Progenitor cell of endocrine pancreas (in vitro differentiated cells): ENCODE results near the gene PACSIN1. TPM values are rescaled to one million over a fixed set of nuclear protein-coding genes. Genes with fewer than 3 reads are reported as not detected.

Experiments
- DNase-seq: peaks from one replicate; pipeline ENCODE4 v3.0.0; 2021; ENCODE audit warnings: low spot score; ENCODE audit not compliant: unreplicated experiment
- H3K27ac Mint-ChIP-seq: 2 replicates; pipeline ENCODE4 v1.8.0; 2021; ENCODE audit warnings: mild to moderate bottlenecking, moderate library complexity, mixed read lengths
- H3K27me3 Mint-ChIP-seq: 2 replicates; pipeline ENCODE4 v1.8.0; 2021; ENCODE audit warnings: mixed read lengths
- H3K36me3 Mint-ChIP-seq: 2 replicates; pipeline ENCODE4 v1.8.0; 2022; ENCODE audit warnings: mixed read lengths; ENCODE audit not compliant: insufficient read depth
- H3K4me1 Mint-ChIP-seq: 2 replicates; pipeline ENCODE4 v1.8.0; 2021; ENCODE audit warnings: low read depth, mixed read lengths
- H3K4me3 Mint-ChIP-seq: 2 replicates; pipeline ENCODE4 v1.8.0; 2021; ENCODE audit warnings: low read depth, mild to moderate bottlenecking, moderate library complexity, mixed read lengths
- H3K9me3 Mint-ChIP-seq: 2 replicates; pipeline ENCODE4 v1.8.0; 2021; ENCODE audit warnings: low read depth, mixed read lengths
- total RNA-seq: library from RNA; stranded (reverse); gene quantifications from 2 replicates; pipeline ENCODE4 v1.2.1, GENCODE V29; 2021
- TF ChIP-seq, protein P1 (sequence below): fragments of 200-600 bp; sonication (generic); IDR thresholded peaks from one replicate; pipeline ENCODE4 v1.5.0; 2021; ENCODE audit warnings: antibody characterized with exemption, mild to moderate bottlenecking; ENCODE audit not compliant: unreplicated experiment

PACSIN1 gene
- total RNA-seq, 1 donor from 2014 or later = 0.72 TPM

DNA sequence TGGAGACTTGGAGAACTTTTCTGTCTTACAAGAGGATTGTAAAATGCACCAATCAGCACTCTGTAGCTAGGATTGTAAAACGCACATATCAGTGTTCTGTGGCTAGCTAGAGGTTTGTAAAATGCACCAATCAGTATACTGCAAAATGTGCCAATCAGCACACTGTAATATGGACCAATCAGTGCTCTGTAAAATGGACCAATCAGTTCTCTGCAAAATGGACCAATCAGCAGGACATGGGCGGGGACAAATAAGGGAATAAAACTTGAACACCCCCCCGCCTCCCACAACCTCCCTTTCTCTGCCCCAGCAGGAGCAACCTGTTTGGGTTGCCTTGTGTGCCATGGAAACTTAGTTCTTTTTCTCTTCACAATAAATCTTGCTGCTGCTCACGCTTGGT lies 27.2 kb upstream of the PACSIN1 start:
- no peaks in the 10 kb centered on the region for H3K36me3 Mint-ChIP-seq
- DNase-seq = no peak
- H3K27me3 Mint-ChIP-seq = no peaks in the 10 kb centered on the region
- H3K27ac Mint-ChIP-seq = no peak overlapping the region
- TF ChIP-seq, protein P1, sequence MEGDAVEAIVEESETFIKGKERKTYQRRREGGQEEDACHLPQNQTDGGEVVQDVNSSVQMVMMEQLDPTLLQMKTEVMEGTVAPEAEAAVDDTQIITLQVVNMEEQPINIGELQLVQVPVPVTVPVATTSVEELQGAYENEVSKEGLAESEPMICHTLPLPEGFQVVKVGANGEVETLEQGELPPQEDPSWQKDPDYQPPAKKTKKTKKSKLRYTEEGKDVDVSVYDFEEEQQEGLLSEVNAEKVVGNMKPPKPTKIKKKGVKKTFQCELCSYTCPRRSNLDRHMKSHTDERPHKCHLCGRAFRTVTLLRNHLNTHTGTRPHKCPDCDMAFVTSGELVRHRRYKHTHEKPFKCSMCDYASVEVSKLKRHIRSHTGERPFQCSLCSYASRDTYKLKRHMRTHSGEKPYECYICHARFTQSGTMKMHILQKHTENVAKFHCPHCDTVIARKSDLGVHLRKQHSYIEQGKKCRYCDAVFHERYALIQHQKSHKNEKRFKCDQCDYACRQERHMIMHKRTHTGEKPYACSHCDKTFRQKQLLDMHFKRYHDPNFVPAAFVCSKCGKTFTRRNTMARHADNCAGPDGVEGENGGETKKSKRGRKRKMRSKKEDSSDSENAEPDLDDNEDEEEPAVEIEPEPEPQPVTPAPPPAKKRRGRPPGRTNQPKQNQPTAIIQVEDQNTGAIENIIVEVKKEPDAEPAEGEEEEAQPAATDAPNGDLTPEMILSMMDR = no peak
- no peak overlapping the region for H3K4me3 Mint-ChIP-seq
- H3K9me3 Mint-ChIP-seq = peaks cover 9% of the 10 kb centered on the region
- H3K4me1 Mint-ChIP-seq = no peaks in the 10 kb centered on the region

DNA sequence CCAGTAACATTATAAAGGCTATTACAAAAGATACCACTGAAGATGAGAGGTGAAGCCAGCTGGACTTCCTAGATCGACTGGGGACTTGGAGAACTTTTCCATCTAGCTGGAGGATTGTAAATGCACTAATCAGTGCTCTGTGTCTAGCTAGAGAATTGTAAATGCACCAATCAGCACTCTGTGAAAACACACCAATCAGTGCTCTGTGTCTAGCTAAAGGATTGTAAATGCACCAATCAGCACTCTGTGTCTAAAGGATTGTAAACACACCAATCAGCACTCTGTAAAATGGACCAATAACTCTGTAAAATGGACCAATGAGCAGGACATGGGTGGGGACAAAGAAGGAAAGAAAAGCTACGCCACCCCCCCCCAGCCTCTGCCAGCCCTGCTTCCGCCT lies 26.4 kb upstream of the PACSIN1 start:
- H3K9me3 Mint-ChIP-seq = peaks cover 9% of the 10 kb centered on the region
- H3K36me3 Mint-ChIP-seq = no peaks in the 10 kb centered on the region
- no peaks in the 10 kb centered on the region for H3K4me1 Mint-ChIP-seq
- no peaks in the 10 kb centered on the region for H3K27me3 Mint-ChIP-seq
- H3K4me3 Mint-ChIP-seq = no peak overlapping the region
- no peak for DNase-seq
- TF ChIP-seq, protein P1 = no peak
- H3K27ac Mint-ChIP-seq = no peak overlapping the region

DNA sequence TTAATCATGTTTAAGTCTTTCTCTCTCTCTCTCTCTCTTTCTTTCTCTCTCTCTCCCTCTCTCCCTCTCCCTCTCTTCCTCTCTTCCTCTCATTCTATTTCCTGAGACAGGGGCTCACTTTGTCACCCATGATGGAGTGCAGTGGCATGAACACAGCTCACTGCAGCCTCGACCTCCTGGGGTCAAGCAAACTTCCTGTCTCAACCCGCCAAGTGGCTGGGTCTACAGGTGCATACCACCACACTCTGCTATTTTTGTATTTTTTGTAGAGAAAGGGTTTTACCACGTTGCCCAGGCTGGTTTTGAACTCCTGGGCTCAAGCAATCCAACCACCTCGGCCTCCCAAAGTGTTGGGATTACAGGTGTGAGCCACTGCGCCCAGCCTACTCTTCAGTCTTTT lies 24.4 kb upstream of the PACSIN1 start:
- H3K27ac Mint-ChIP-seq = no peak overlapping the region
- peaks cover 9% of the 10 kb centered on the region for H3K9me3 Mint-ChIP-seq
- TF ChIP-seq, protein P1 = no peak
- no peaks in the 10 kb centered on the region for H3K4me1 Mint-ChIP-seq
- DNase-seq = no peak
- H3K4me3 Mint-ChIP-seq = no peak overlapping the region
- H3K36me3 Mint-ChIP-seq = no peaks in the 10 kb centered on the region
- H3K27me3 Mint-ChIP-seq = no peaks in the 10 kb centered on the region

DNA sequence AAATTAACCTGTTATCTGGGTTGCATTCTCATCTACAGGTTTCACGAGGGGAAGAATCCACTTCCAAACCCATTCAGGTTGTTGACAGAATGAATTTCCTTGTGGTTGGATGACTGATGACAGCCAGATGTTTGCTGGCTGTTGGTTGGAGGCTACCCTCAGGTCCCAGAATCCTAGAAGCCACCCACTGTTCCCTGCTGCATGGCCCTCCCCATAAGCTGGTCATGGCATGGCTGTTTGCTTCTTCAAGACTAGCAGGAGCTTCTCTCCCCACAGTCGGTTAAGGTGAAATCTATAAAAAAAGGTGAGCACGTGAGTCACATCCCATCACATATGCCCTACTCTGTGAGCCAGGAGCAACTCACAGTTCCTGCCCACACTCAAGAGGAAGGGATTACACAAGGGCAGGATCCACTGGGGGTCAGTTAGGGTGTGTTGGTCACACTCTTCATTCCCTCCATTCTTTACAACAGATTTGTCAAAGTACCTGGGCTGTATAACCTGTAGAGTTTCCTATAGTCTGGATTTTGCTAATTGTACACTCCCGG lies 20.5 kb upstream of the PACSIN1 start:
- Mint-ChIP-seq H3K36me3 (no peaks in the 10 kb centered on the region), H3K9me3 (no peaks in the 10 kb centered on the region), H3K27ac (no peak overlapping the region), H3K4me1 (no peaks in the 10 kb centered on the region), H3K27me3 (peaks cover 3% of the 10 kb centered on the region), H3K4me3 (no peak overlapping the region)
- TF ChIP-seq, protein P1 = no peak
- no peak for DNase-seq

DNA sequence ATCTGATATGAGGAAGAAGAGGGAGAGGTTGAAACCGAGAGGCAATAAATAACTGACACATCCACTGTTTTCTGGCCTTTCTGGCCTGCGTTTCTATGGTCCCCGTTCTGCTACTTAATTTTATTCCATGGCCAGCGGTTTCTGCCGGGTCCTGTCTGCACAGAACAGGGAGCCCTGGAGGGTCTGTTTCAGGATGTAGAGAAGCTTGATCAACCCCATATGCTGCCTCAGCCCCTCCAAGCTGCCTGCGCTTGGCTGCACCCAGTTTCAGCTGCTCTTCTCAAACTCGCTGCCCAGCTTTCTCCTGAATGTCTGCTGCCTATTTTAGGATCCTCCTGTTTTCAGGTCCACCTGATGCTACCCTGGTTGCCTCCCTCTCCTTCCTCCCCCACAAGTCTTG lies 18.5 kb upstream of the PACSIN1 start:
- peaks cover 3% of the 10 kb centered on the region for H3K27me3 Mint-ChIP-seq
- DNase-seq = no peak
- H3K4me3 Mint-ChIP-seq = no peak overlapping the region
- H3K9me3 Mint-ChIP-seq = peaks cover 4% of the 10 kb centered on the region
- H3K36me3 Mint-ChIP-seq = no peaks in the 10 kb centered on the region
- TF ChIP-seq, protein P1 = no peak
- no peak overlapping the region for H3K27ac Mint-ChIP-seq
- no peaks in the 10 kb centered on the region for H3K4me1 Mint-ChIP-seq
